ENCODE data around the gene UBE2L6.
A peak's percentile ranks its signal among the peaks of the same experiment; 100 is the strongest.

The UBE2L6 gene

GRCh38 chr11:57567515-57568329 is at the start of gene UBE2L6:
UBE2L6 (minus strand) TSS chr11:57567672; CDS start chr11:57567611, 61 bp downstream.
- POLR2A ChIA-PET, result interaction anchor here (1.1 to 2.0 kb wide), 2 partner anchors 74 to 77 kb away, joined by 4 to 13 read pairs; no protein-coding TSS in a partner anchor
- CTCF ChIA-PET, result interaction anchor here (0.6 to 8.7 kb wide), 30 partner anchors 9 to 1575 kb away, joined by 3 to 183 read pairs (median 4); partner anchors contain the start of gene FAM111A
- Histone ChIP-seq H3K4me1 (ENCODE audit: control insufficient read depth, insufficient read depth, low read length) (no peaks in the 10 kb centered on the region), H3K27ac (ENCODE audit: extremely low read depth, low read depth, low read length) (no peak within 1 kb of the TSS; the same call in 1 of the 2 replicates), H3K36me3 (ENCODE audit: control insufficient read depth in 2 of 2, insufficient read depth in 1 of 2, low read length in 2 of 2) (no peaks in the 10 kb centered on the region), H3K4me3 (ENCODE audit: low read depth, low read length) (peak within 1 kb of the TSS; percentile 73), H3K9me3 (ENCODE audit: control insufficient read depth, insufficient read depth, low read depth, low read length) (no peaks in the 10 kb centered on the region)
- TF ChIP-seq ZNF558 (tag by site-specific recombination; IDR thresholded peaks at IDR 0.05) (no peak), ZFHX2 (tag by site-specific recombination; conservative IDR thresholded peaks at IDR 0.05) (0 out of 2 replicates have a peak, but pooled peaks have one; percentile 10), ZNF610 (tag by site-specific recombination; IDR thresholded peaks at IDR 0.05; ENCODE audit: borderline replicate concordance) (0 out of 2 replicates have a peak, but pooled peaks have one; percentile 26), ZBTB26 (tag by site-specific recombination; optimal IDR thresholded peaks at IDR 0.05) (peak; percentile 73), ZBTB11 (tag by site-specific recombination; conservative IDR thresholded peaks at IDR 0.05; ENCODE audit: low read depth) (peak; percentile 72), ZEB2 (tag by site-specific recombination; IDR thresholded peaks at IDR 0.05) (peak; percentile 65), ZBTB8A (tag by site-specific recombination; IDR thresholded peaks at IDR 0.05) (peak; percentile 48), ZIC2 (tag by site-specific recombination; IDR thresholded peaks at IDR 0.05) (peak; percentile 48), ZNF660 (tag by site-specific recombination; IDR thresholded peaks at IDR 0.05) (no peak), ZNF777 (tag by site-specific recombination; IDR thresholded peaks at IDR 0.05; ENCODE audit: borderline replicate concordance) (peak; percentile 38; the same call in 1 of the 2 replicates), ZNF600 (tag by site-specific recombination; IDR thresholded peaks at IDR 0.05) (peak; percentile 75), GLIS1 (tag by site-specific recombination; IDR thresholded peaks at IDR 0.05) (peak; percentile 60), KLF17 (tag by site-specific recombination; IDR thresholded peaks at IDR 0.05) (0 out of 2 replicates have a peak, but pooled peaks have one; percentile 22), ZNF791 (tag by site-specific recombination; IDR thresholded peaks at IDR 0.05) (no peak), MZF1 (tag by site-specific recombination; IDR thresholded peaks at IDR 0.05; ENCODE audit: borderline replicate concordance) (peak; percentile 66; the same call in 1 of the 2 replicates), ZNF335 (tag by site-specific recombination; conservative IDR thresholded peaks at IDR 0.05) (peak; percentile 92), GLIS2 (tag by site-specific recombination; IDR thresholded peaks at IDR 0.05) (peak; percentile 79), ZBTB48 (tag by site-specific recombination; IDR thresholded peaks at IDR 0.05) (peak; percentile 75; the same call in 1 of the 2 replicates), ZNF692 (tag by site-specific recombination; IDR thresholded peaks at IDR 0.05) (peak; percentile 61; the same call in 1 of the 2 replicates), KLF8 (tag by site-specific recombination; IDR thresholded peaks at IDR 0.05) (peak; percentile 16; the same call in 1 of the 2 replicates), PRDM10 (tag by site-specific recombination; IDR thresholded peaks at IDR 0.05) (peak; percentile 28; the same call in 1 of the 2 replicates), KLF16 (tag by site-specific recombination; IDR thresholded peaks at IDR 0.05) (0 out of 2 replicates have a peak, but pooled peaks have one; percentile 31), CTCF (tag by site-specific recombination; IDR thresholded peaks at IDR 0.05) (peak; percentile 64; the same call in 1 of the 2 replicates)
